A549 (cell line): ENCODE measurements around the gene CXCR4. TPM values are rescaled to one million over a fixed set of nuclear protein-coding genes. Genes with fewer than 3 reads are reported as not detected.

Source experiments
- ATAC-seq, 2 experiments: fragments of 200-7000 bp in 1 of 2; fragments of >200 bp in 1 of 2; cut with Nextera tagmentation in 1 of 2; cut with Tn5 transposase in 1 of 2; 3 replicates each; pipeline versions ENCODE4 v1.8.0 to v1.9.1; 2018 to 2020; ENCODE audit warnings: mild to moderate bottlenecking in 1 of 2, moderate library complexity in 1 of 2
- CTCF ChIA-PET: fragments of 300-600 bp; sonication (Branson Sonifier 250); formaldehyde crosslinking; extraction: SDS; loops from one replicate; lab custom pipeline; 2021; ENCODE audit warnings: antibody characterized with exemption, inconsistent platforms; lab: Yijun Ruan, JAX
- POLR2A ChIA-PET: fragments of 350-600 bp; formaldehyde crosslinking; extraction: SDS; loops from one replicate; lab custom pipeline; 2021; ENCODE audit warnings: antibody characterized with exemption, inconsistent platforms; lab: Yijun Ruan, JAX
- DNase-seq, 2 experiments: peaks; one replicate each; pipeline versions ENCODE4 v3.0.0 to v3.0.0-alpha.2; 2011 to 2016; ENCODE audit warnings: low read depth in 1 of 2, low spot score in 1 of 2
- FAIRE-seq: peaks from 2 replicates; lab custom pipeline; 2011; peaks lifted over from hg19 to GRCh38; lab: Jason Lieb, UNC
- H3K27ac ChIP-seq, 2 experiments: fragments of >200 bp; sonication (Bioruptor Twin); formaldehyde crosslinking; 3 replicates each; pipeline ENCODE4 v1.5.1; 2016 to 2017
- H3K4me1 ChIP-seq: fragments of >200 bp; sonication (Bioruptor Twin); formaldehyde crosslinking; 3 replicates; pipeline ENCODE4 v1.6.1; 2016
- H3K4me2 ChIP-seq: fragments of >200 bp; sonication (Bioruptor Twin); formaldehyde crosslinking; 3 replicates; pipeline ENCODE4 v1.6.1; 2016
- H3K4me3 ChIP-seq: fragments of >200 bp; sonication (Bioruptor Twin); formaldehyde crosslinking; 3 replicates; pipeline ENCODE4 v1.5.1; 2016
- H3K9me3 ChIP-seq: fragments of >200 bp; sonication (Bioruptor Twin); formaldehyde crosslinking; 3 replicates; pipeline ENCODE4 v1.6.1; 2016
- BHLHE40 ChIP-seq: IDR thresholded peaks from 2 replicates; pipeline ENCODE4 v1.6.1; 2012; ENCODE audit warnings: low read depth, low read length, inconsistent platforms
- CBX2 ChIP-seq: fragments of 200-600 bp; sonication (generic); IDR thresholded peaks from 2 replicates; pipeline ENCODE4 v1.6.1; 2016; ENCODE audit warnings: low read depth, mild to moderate bottlenecking, borderline replicate concordance
- EHF ChIP-seq: fragments of 250-450 bp; sonication (Bioruptor Pico); IDR thresholded peaks from 2 replicates; pipeline ENCODE4 v1.5.0; 2020; ENCODE audit warnings: mild to moderate bottlenecking
- EP300 ChIP-seq, 2 experiments: fragments of >200 bp; sonication (Bioruptor Twin); formaldehyde crosslinking; IDR thresholded peaks; 2 replicates in 1 of 2; 3 replicates in 1 of 2; pipeline ENCODE4 v1.6.1; 2016 to 2017
- FOSB ChIP-seq: fragments of 250-450 bp; sonication (Bioruptor Pico); IDR thresholded peaks from 2 replicates; pipeline ENCODE4 v1.5.0; 2020; ENCODE audit warnings: mild to moderate bottlenecking, moderate library complexity
- FOXS1 ChIP-seq: fragments of 250-450 bp; sonication (Bioruptor Pico); IDR thresholded peaks from 2 replicates; pipeline ENCODE4 v1.5.0; 2020; ENCODE audit warnings: mild to moderate bottlenecking, moderate library complexity
- GATA3 ChIP-seq: IDR thresholded peaks from 2 replicates; pipeline ENCODE4 v1.6.1; 2012; ENCODE audit warnings: borderline replicate concordance
- HOXA7 ChIP-seq: fragments of 250-450 bp; sonication (Bioruptor Pico); IDR thresholded peaks from 2 replicates; pipeline ENCODE4 v1.5.0; 2020; ENCODE audit warnings: mild to moderate bottlenecking, moderate library complexity
- HOXB5 ChIP-seq: fragments of 250-450 bp; sonication (Bioruptor Pico); IDR thresholded peaks from 2 replicates; pipeline ENCODE4 v1.5.0; 2020; ENCODE audit warnings: mild to moderate bottlenecking, moderate library complexity
- KDM5A ChIP-seq: fragments of 200-600 bp; sonication (generic); IDR thresholded peaks from 2 replicates; pipeline ENCODE4 v1.6.1; 2016; ENCODE audit warnings: antibody characterized with exemption, mild to moderate bottlenecking
- MAFK ChIP-seq: fragments of 450-650 bp; IDR thresholded peaks from 2 replicates; pipeline ENCODE4 v1.6.1; 2014; ENCODE audit not compliant: partially characterized antibody
- MAZ ChIP-seq: fragments of 150-350 bp; IDR thresholded peaks from 2 replicates; pipeline ENCODE4 v1.6.1; 2014; ENCODE audit warnings: antibody characterized with exemption, low read depth, low read length, borderline replicate concordance
- NFE2L2 ChIP-seq: fragments of 150-350 bp; conservative IDR thresholded peaks from 2 replicates; pipeline ENCODE4 v1.6.1; 2014; ENCODE audit warnings: low read length
- NR3C1 ChIP-seq: fragments of >200 bp; sonication (Bioruptor Twin); formaldehyde crosslinking; IDR thresholded peaks from 3 replicates; pipeline ENCODE4 v1.6.1; 2017
- POLR2AphosphoS2 ChIP-seq: conservative IDR thresholded peaks from 2 replicates; pipeline ENCODE4 v1.6.1; 2012; ENCODE audit warnings: low read length, improper control_type of control experiment, inconsistent platforms
- RARB ChIP-seq: fragments of 250-450 bp; sonication (Bioruptor Pico); IDR thresholded peaks from 2 replicates; pipeline ENCODE4 v1.8.0; 2021; ENCODE audit warnings: mild to moderate bottlenecking, moderate library complexity
- RCOR1 ChIP-seq: fragments of 150-350 bp; IDR thresholded peaks from 2 replicates; pipeline ENCODE4 v1.6.1; 2014; ENCODE audit warnings: antibody characterized with exemption, low read length, low read depth
- RFX5 ChIP-seq: fragments of 450-650 bp; IDR thresholded peaks from 2 replicates; pipeline ENCODE4 v1.7.1; 2014; ENCODE audit warnings: antibody characterized with exemption, mild to moderate bottlenecking, moderate library complexity
- TFCP2L1 ChIP-seq: fragments of 250-450 bp; sonication (Bioruptor Pico); IDR thresholded peaks from 2 replicates; pipeline ENCODE4 v1.5.0; 2021; ENCODE audit warnings: mild to moderate bottlenecking
- ZFP36 ChIP-seq: fragments of 450-650 bp; IDR thresholded peaks from 2 replicates; pipeline ENCODE4 v1.6.1; 2014; ENCODE audit warnings: borderline replicate concordance; ENCODE audit not compliant: partially characterized antibody
- ZSCAN20 ChIP-seq: fragments of 250-450 bp; sonication (Bioruptor Pico); IDR thresholded peaks from 2 replicates; pipeline ENCODE4 v1.8.0; 2022; ENCODE audit warnings: mild to moderate bottlenecking, moderate library complexity
- WGBS: methylation state at CpG from one replicate; pipeline ENCODE4 v1.1.6; 2017; ENCODE audit errors: missing lambda C conversion rate; 5-methylcytosine and 5-hydroxymethylcytosine counted together
- polyA plus RNA-seq, 4 experiments: library from polyadenylated mRNA; depleted of rRNA in 3 of 4; stranded (reverse); fragments of >200 nt; fragmentation: RNase III in 1 of 4; extraction: RNeasy Plus Mini Kit Qiagen cat#74134 plus additional on column Dnase treatment in 1 of 4; gene quantifications; 2 replicates in 3 of 4; 3 replicates in 1 of 4; pipeline ENCODE4 v1.2.3, GENCODE V29; 2011 to 2017
- TF ChIP-seq, protein P1 (sequence below): IDR thresholded peaks from 2 replicates; pipeline ENCODE4 v1.6.1; 2012; ENCODE audit warnings: low read depth, borderline replicate concordance
- TF ChIP-seq, protein P2 (sequence below): fragments of >200 bp; sonication (Bioruptor Twin); formaldehyde crosslinking; IDR thresholded peaks from 3 replicates; pipeline ENCODE4 v1.6.1; 2016
- TF ChIP-seq, protein P3 (sequence below): fragments of 450-650 bp; IDR thresholded peaks from 2 replicates; pipeline ENCODE4 v1.6.1; 2014; ENCODE audit warnings: antibody characterized with exemption
- TF ChIP-seq, protein P4 (sequence below): fragments of 250-450 bp; sonication (Bioruptor Pico); IDR thresholded peaks from 2 replicates; pipeline ENCODE4 v1.5.0; 2021; ENCODE audit warnings: mild to moderate bottlenecking, moderate library complexity, borderline replicate concordance
- TF ChIP-seq, protein P5 (sequence below): IDR thresholded peaks from 2 replicates; pipeline ENCODE4 v1.6.1; 2012

CXCR4 gene
- polyA plus RNA-seq, 2 of the 4 experiments (the other 2 are of a cell fraction): 0.09 to 0.16 TPM

DNA sequence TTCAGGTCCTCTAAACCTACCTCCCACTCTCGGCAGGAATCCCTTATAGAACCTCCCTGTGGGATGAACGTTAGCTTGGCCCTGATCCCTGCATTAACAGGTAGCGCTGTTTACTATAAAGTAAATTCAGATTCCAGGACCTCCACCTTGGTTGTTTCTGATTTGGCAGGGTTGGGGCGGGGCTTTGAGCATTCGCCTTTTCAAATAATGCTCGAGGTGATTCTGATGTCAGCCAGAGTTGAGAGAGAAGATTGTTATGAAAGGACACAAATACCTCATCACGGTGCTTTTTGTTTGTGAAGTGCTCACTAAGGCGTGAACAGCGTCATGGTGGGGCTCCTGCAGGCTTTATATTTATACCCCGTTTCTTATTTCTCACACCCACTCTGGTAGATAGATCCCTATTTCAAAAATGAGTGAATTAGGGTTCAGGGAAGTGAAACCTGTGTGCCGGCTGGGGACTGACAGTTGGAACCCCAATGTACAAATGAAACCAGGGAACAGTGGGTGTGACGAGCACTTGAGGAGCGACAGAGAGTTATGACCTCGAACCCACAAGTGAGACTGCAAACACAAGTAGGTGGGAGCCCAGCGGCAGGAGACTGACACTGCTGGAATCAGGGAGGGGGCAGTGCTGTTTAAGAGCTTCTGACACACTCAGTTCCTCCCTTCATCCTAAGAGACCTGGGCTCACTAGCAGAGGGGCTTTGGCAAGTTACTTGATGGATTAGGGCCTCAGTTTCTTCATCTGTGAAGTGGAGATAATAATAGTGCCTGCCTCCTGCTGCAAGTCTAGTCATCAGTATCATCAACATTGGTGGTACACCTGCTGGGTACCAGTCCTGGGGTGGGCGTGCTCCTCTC is 14.2 kb upstream of the CXCR4 start:
- 39% methylated on average over 16 of the region's 16 CpGs for WGBS
- Histone ChIP-seq H3K4me1 (no peaks in the 10 kb centered on the region), H3K4me2 (no peak overlapping the region), H3K4me3 (no peak overlapping the region)
- no peak for DNase-seq
- TF ChIP-seq EHF (no peak), EP300 (IDR thresholded peaks at IDR 0.05) (no peak), NR3C1 (no peak), RFX5 (no peak), HOXB5 (CRISPR knock-in tag) (no peak), MAZ (no peak), NFE2L2 (no peak), RCOR1 (no peak), BHLHE40 (no peak)
- TF ChIP-seq, protein P1, sequence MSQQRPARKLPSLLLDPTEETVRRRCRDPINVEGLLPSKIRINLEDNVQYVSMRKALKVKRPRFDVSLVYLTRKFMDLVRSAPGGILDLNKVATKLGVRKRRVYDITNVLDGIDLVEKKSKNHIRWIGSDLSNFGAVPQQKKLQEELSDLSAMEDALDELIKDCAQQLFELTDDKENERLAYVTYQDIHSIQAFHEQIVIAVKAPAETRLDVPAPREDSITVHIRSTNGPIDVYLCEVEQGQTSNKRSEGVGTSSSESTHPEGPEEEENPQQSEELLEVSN: no peak
- TF ChIP-seq, protein P2, sequence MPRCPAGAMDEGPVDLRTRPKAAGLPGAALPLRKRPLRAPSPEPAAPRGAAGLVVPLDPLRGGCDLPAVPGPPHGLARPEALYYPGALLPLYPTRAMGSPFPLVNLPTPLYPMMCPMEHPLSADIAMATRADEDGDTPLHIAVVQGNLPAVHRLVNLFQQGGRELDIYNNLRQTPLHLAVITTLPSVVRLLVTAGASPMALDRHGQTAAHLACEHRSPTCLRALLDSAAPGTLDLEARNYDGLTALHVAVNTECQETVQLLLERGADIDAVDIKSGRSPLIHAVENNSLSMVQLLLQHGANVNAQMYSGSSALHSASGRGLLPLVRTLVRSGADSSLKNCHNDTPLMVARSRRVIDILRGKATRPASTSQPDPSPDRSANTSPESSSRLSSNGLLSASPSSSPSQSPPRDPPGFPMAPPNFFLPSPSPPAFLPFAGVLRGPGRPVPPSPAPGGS: no peak
- TF ChIP-seq, all 56 proteins: peak for 0
- ChIA-PET POLR2A (no interaction called here), CTCF (no interaction called here)
- FAIRE-seq (no peak), ATAC-seq (no peak)
- H3K9me3 ChIP-seq: no peaks in the 10 kb centered on the region
- no peak overlapping the region for H3K27ac ChIP-seq

DNA sequence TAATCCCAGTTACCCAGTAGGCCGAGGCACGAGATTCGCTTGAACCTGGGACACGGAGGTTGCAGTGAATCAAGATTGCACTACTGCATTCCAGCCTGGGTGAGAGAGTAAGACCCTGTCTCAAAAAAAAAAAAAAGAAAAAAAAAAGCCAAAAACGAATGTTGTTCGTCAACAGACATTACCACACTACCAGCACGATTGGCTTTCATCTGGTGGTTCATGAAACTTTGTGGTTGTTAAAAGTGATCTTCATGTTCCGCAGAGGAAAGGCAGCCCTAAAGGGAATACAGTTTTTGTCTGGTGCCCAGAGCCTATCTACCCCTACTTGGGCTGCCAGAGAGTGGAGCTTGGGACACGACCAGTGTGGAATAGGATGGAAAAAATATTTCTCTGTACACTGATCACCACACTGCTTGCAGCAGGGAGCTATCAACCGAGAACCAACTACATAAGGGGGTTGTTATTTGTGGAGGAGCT is 13.6 kb upstream of the CXCR4 start:
- TF ChIP-seq KDM5A (no peak), RFX5 (no peak)
- TF ChIP-seq, protein P3, sequence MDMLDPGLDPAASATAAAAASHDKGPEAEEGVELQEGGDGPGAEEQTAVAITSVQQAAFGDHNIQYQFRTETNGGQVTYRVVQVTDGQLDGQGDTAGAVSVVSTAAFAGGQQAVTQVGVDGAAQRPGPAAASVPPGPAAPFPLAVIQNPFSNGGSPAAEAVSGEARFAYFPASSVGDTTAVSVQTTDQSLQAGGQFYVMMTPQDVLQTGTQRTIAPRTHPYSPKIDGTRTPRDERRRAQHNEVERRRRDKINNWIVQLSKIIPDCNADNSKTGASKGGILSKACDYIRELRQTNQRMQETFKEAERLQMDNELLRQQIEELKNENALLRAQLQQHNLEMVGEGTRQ: no peak
- no peaks in the 10 kb centered on the region for H3K4me1 ChIP-seq
- no peak overlapping the region for H3K4me2 ChIP-seq
- no peak overlapping the region for H3K4me3 ChIP-seq
- ATAC-seq: no peak
- H3K27ac ChIP-seq: no peak overlapping the region
- no peak for DNase-seq
- no peak for FAIRE-seq
- CTCF ChIA-PET: no interaction called here
- H3K9me3 ChIP-seq: no peaks in the 10 kb centered on the region
- POLR2A ChIA-PET: no interaction called here
- WGBS: 54% methylated on average over 10 of the region's 10 CpGs

DNA sequence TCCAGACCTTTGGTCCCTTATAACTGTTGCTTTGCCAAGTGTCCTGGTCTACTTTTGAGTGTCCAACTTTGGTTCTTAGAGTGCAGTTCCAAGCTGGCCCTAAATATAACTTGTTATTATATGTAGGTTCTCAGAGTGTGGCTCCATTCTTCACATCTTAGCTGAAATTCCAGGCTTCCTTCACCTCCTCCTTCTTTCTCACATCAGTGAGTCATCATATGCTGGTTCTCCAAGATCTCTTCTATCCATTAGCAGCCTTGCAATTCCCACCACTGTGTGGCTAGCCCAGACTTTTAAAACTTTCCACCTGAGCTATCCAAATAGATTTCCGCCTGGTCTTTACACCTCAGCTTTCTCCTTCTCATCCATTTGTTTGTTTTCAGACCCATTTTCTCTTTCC is 12.6 kb upstream of the CXCR4 start:
- Histone ChIP-seq H3K9me3 (no peaks in the 10 kb centered on the region), H3K4me3 (no peak overlapping the region), H3K4me1 (no peaks in the 10 kb centered on the region), H3K4me2 (no peak overlapping the region), H3K27ac (no peak overlapping the region)
- POLR2A ChIA-PET: no interaction called here
- FAIRE-seq (no peak), DNase-seq (no peak), ATAC-seq (no peak)
- WGBS: 36% methylated on average over 1 of the region's 1 CpG
- CTCF ChIA-PET: interaction anchor here (0.8 to 1.1 kb wide), 2 partner anchors 14 to 325 kb away, joined by 3 read pairs; no protein-coding TSS in a partner anchor
- TF ChIP-seq, protein P4, sequence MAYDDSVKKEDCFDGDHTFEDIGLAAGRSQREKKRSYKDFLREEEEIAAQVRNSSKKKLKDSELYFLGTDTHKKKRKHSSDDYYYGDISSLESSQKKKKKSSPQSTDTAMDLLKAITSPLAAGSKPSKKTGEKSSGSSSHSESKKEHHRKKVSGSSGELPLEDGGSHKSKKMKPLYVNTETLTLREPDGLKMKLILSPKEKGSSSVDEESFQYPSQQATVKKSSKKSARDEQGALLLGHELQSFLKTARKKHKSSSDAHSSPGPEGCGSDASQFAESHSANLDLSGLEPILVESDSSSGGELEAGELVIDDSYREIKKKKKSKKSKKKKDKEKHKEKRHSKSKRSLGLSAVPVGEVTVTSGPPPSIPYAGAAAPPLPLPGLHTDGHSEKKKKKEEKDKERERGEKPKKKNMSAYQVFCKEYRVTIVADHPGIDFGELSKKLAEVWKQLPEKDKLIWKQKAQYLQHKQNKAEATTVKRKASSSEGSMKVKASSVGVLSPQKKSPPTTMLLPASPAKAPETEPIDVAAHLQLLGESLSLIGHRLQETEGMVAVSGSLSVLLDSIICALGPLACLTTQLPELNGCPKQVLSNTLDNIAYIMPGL: no peak
- TF ChIP-seq FOXS1 (no peak), ZSCAN20 (CRISPR knock-in tag) (no peak), GATA3 (no peak), MAFK (no peak), RARB (CRISPR knock-in tag) (no peak), POLR2AphosphoS2 (no peak), HOXA7 (no peak), TFCP2L1 (CRISPR knock-in tag) (no peak), CBX2 (no peak), FOSB (no peak), ZFP36 (no peak)
- TF ChIP-seq, protein P5, sequence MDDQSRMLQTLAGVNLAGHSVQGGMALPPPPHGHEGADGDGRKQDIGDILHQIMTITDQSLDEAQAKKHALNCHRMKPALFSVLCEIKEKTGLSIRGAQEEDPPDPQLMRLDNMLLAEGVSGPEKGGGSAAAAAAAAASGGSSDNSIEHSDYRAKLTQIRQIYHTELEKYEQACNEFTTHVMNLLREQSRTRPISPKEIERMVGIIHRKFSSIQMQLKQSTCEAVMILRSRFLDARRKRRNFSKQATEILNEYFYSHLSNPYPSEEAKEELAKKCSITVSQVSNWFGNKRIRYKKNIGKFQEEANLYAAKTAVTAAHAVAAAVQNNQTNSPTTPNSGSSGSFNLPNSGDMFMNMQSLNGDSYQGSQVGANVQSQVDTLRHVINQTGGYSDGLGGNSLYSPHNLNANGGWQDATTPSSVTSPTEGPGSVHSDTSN: no peak
- TF ChIP-seq, protein P2: no peak
- TF ChIP-seq, protein P1: no peak
